Body of pancreas (tissue), 4 donors: ENCODE results near the gene KIAA1328.

ENCODE experiments used
- CTCF ChIP-seq, 7 experiments: fragments of 450-650 bp in 4 of 7; fragments of 200-600 bp in 3 of 7; sonication (generic) in 3 of 7; IDR thresholded peaks; one replicate each; pipeline ENCODE4 v1.5.1; 2016 to 2019; ENCODE audit warnings: antibody characterized with exemption in 7 of 7
- POLR2A ChIP-seq, 3 donors: fragments of 450-650 bp; IDR thresholded peaks; one replicate each; pipeline ENCODE4 v1.6.1; 2016; ENCODE audit warnings: antibody characterized with exemption in 3 of 3, mild to moderate bottlenecking in 2 of 3

- no peak for TF ChIP-seq POLR2A (IDR thresholded peaks at IDR 0.05)
- no peak for TF ChIP-seq CTCF (IDR thresholded peaks at IDR 0.05)
Measured at GRCh38 chr18:37231251-37231650, 402.3 kb downstream of the KIAA1328 start.
